NCI-H748 (cell line): ENCODE measurements around the gene SLC12A9.
"Not testable (repeated sequence)": the region's sequence is repeated elsewhere in the genome, so short reads cannot be mapped to it uniquely, and the experiment has no call there.

Source experiments
- DNase-seq: peaks from one replicate; lab custom pipeline; 2025; ENCODE audit not compliant: unreplicated experiment; lab: John Stamatoyannopoulos, UW

The SLC12A9 gene

GRCh38 chr7:100894860-100895700 is 42.6 kb downstream of the SLC12A9 start:
- peak; percentile 59 for DNase-seq

DNA sequence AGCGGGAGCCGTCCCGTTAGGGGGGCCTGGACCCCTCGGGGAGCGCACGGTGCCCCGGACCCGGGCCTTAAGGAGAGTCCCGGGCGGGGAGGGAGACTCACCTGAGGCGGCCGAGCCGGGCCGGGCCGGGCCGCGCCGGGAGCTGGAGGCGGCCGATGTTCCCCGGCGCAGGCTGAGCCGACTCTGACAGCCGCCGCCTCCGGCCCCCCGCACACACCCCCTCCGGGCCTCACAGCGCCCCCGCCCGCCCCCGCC is 43.1 kb downstream of the SLC12A9 start, which contains the start of gene ACHE:
ACHE (minus strand) TSS at position 188 of the 255 bp plus-strand sequence. CDS start 1,656 bp downstream, outside the sequence.
- DNase-seq: no peak

DNA sequence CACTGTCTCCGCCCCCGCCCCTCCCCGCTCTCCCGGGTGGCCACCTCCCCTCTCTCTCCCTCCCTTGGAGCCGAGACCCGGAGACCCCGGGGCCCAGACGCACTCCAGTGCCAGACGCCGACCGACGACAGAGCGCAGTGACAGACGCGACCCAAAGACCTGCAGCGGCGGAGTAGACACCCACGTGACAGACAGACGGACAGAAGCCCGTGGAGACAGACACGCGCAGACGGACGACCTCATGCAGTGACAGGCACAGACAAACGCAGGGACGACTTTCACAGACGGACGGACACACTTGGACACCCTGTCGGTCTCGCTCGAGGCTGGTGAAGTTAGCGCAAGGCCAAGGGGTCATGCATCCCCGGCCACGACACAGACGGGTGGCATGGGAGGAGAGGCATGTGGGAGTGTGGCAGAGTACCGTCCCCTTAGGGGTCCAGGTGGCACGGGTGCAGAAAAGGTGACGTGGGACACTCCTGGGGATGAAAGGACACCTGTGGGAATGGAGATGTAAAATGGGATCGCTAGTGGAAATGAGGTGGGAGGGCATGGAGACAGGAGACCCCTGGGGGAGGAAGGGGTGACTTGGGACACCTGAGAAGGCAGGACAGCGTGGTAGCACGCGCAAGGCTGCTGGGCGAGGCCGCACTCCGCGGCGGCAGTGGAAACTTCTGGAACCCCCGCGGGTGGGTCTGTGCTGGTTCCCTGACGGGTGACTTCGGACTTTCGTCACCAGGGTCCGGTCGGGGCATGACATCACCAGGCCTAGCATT is 43.6 kb downstream of the SLC12A9 start:
- peak; percentile 30 for DNase-seq

GRCh38 chr7:100896732-100897608 is 44.5 kb downstream of the SLC12A9 start:
- DNase-seq: peak; percentile 21

DNA sequence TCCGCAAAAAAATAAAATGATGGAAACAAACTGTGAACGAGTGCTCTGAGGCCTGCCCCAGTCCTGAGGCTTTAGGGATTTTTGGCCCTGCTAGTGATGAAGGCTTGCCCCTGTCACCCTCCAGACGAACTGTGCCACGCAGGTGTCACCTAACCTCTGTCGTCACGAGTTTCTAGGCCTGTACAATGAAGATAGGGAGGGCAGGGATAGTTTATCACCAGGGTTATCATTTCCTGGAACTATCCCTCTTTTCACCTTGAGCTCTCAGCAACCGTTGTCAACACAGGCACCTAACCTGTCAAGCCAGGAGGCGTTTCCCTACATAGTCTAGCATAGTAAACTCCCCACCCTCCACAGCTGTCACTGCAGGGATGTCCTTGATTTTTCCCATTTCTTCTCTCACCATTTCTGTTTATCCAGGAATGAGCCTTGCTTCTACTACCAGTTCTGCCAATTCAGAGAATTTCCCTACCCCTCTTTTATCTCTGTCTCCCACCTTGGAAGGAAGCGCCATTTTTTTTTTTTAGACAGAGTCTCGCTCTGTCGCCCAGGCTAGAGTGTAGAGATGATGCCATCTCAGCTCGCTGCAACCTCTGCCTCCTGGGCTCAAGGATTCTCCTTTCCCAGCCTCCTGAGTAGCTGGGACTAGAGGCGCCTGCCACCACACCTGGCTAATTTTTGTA is 45.4 kb downstream of the SLC12A9 start:
- DNase-seq: no peak

DNA sequence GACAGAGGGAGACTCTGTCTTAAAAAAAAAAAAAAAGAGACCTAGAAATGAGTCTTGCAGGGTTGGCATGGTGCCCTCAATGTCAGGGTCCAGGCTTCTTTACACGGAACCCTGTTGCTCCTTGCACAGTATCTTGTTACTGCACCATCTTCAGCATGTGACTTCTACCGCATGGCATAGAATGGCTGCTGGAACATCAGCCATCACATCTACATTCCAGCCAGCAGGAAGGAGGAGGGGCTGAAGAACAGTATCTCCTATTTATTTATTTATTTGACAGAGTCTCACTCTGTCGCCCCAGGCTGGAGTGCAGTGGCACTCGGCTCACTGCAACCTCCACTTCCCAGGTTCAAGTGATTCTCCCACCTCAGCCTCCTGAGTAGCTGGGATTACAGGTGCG is 46.9 kb downstream of the SLC12A9 start:
- no peak for DNase-seq

- no peak for DNase-seq
These were observed 48.5 kb downstream of the SLC12A9 start for GRCh38 chr7:100900978-100901377.

- DNase-seq: peak; percentile 21
These were observed 49.4 kb downstream of the SLC12A9 start for GRCh38 chr7:100901921-100902332.

- no peak for DNase-seq
These were observed 50.1 kb downstream of the SLC12A9 start for GRCh38 chr7:100902638-100903037.

DNA sequence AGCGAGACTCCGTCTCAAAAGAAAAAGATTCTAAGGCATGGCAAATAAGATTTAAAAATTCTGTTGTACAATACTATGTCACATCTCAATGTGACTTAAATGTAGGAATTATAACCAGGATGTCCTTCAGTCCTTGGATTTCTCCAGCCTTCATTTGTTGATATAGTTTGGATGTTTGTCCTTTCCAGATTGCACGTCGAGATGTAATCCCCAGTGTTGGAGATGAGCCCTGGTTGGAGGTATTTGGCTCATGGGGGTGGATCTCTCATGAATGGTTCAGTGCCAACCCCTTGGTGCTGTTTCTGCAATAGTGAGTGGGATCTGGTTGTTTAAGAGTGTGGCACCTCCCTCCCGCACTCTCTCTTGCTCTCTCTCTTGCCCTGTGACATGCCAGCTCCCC is 56.0 kb downstream of the SLC12A9 start:
- no peak for DNase-seq

- DNase-seq: not testable (repeated sequence)
These were observed 57.9 kb downstream of the SLC12A9 start for GRCh38 chr7:100910443-100910842.

DNA sequence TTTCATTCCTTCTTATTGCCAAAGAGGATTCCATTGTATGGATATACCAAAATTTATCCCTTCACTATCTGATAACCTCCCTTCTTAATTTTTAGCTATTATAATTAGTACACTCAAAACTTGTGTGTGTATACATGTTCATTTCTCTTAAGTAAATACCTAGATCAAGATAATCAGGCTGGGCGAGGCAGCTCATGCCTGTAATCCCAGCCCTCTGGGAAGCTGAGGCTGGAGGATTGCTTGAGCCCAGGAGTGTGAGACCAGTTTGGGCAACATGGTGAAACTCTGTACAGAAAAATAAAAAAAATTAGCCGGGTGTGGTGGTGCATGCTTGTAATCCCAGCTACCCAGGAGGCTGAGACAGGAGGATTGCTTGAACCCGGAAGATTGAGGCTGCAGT is 59.0 kb downstream of the SLC12A9 start:
- no peak for DNase-seq

GRCh38 chr7:100914208-100914878 is 61.8 kb downstream of the SLC12A9 start:
- no peak for DNase-seq

GRCh38 chr7:100914879-100915447 is 62.5 kb downstream of the SLC12A9 start:
- no peak for DNase-seq
